ENCODE results near the gene IGLL1.
A peak's percentile ranks its signal among the peaks of the same experiment; 100 is the strongest.
"Not testable (repeated sequence)": the region's sequence is repeated elsewhere in the genome, so short reads cannot be mapped to it uniquely, and the experiment has no call there.

Gene IGLL1

GRCh38 chr22:23562186-23562585 lies 17.9 kb downstream of the IGLL1 start:
- DNase-seq, result no peak

GRCh38 chr22:23561025-23561510 lies 19.0 kb downstream of the IGLL1 start:
- not testable (repeated sequence) for DNase-seq

- not testable (repeated sequence) for DNase-seq
These were observed 19.9 kb downstream of the IGLL1 start for GRCh38 chr22:23560215-23560614.

GRCh38 chr22:23557467-23557866 lies 22.6 kb downstream of the IGLL1 start:
- DNase-seq, result no peak

GRCh38 chr22:23557036-23557435 lies 23.1 kb downstream of the IGLL1 start:
- DNase-seq, result no peak

GRCh38 chr22:23556026-23556620 lies 24.0 kb downstream of the IGLL1 start:
- no peak for DNase-seq

GRCh38 chr22:23555118-23555517 lies 25.0 kb downstream of the IGLL1 start:
- DNase-seq, result no peak

GRCh38 chr22:23553924-23554870 lies 25.9 kb downstream of the IGLL1 start:
- DNase-seq, result no peak

- no peak for DNase-seq
These were observed 26.7 kb downstream of the IGLL1 start for GRCh38 chr22:23553438-23553837.

- DNase-seq, result no peak
These were observed 27.5 kb downstream of the IGLL1 start for GRCh38 chr22:23552573-23552972.

- no peak for DNase-seq
These were observed 28.7 kb downstream of the IGLL1 start for GRCh38 chr22:23551385-23551784.

- no peak for DNase-seq
These were observed 29.9 kb downstream of the IGLL1 start for GRCh38 chr22:23550049-23550650.

- DNase-seq, result no peak
These were observed 30.9 kb downstream of the IGLL1 start for GRCh38 chr22:23549198-23549595.

GRCh38 chr22:23548501-23549197 lies 31.4 kb downstream of the IGLL1 start:
- no peak for DNase-seq

GRCh38 chr22:23547818-23548500 lies 32.1 kb downstream of the IGLL1 start:
- DNase-seq, result no peak

- DNase-seq, result not testable (repeated sequence)
These were observed 32.7 kb downstream of the IGLL1 start for GRCh38 chr22:23547382-23547781.

- DNase-seq, result no peak
These were observed 35.2 kb downstream of the IGLL1 start for GRCh38 chr22:23544852-23545251.

- DNase-seq, result not testable (repeated sequence)
These were observed 36.5 kb downstream of the IGLL1 start for GRCh38 chr22:23543506-23544000.

- DNase-seq, result no peak
These were observed 37.2 kb downstream of the IGLL1 start for GRCh38 chr22:23542933-23543332.

GRCh38 chr22:23542391-23542790 lies 37.7 kb downstream of the IGLL1 start:
- not testable (repeated sequence) for DNase-seq

- DNase-seq, result peak in 1 of 2 experiments; percentile 1
These were observed 38.2 kb downstream of the IGLL1 start for GRCh38 chr22:23541849-23542281.

- not testable (repeated sequence) for DNase-seq
These were observed 39.3 kb downstream of the IGLL1 start for GRCh38 chr22:23540837-23541236.
